ENCODE results near the gene SCFD2.
"Not testable (repeated sequence)": the region's sequence is repeated elsewhere in the genome, so short reads cannot be mapped to it uniquely, and the experiment has no call there.

The SCFD2 gene

GRCh38 chr4:52836120-52836519, 529.7 kb downstream of the SCFD2 start:
- H3K36me3 ChIP-seq (ENCODE audit: control insufficient read depth, insufficient read depth, low read length), result no peaks in the 10 kb centered on the region
- H3K4me1 ChIP-seq (ENCODE audit: control insufficient read depth, insufficient read depth, low read length), result peaks cover 17% of the 10 kb centered on the region
- no peak overlapping the region for H3K4me3 ChIP-seq (ENCODE audit: insufficient read depth, low read depth, low read length)
- H3K27ac ChIP-seq (ENCODE audit: insufficient read depth, low read depth, low read length, poor library complexity, severe bottlenecking), result no peak overlapping the region
- no peaks in the 10 kb centered on the region for H3K27me3 ChIP-seq (ENCODE audit: control insufficient read depth, insufficient read depth, low read length, poor library complexity, severe bottlenecking)
- no peaks in the 10 kb centered on the region for H3K9me3 ChIP-seq (ENCODE audit: control insufficient read depth, low read length)
- WGBS, 2 experiments, result 91 to 98% methylated on average over 2 of the region's 3 CpGs

- 28 to 32% methylated on average over 8 of the region's 8 CpGs for WGBS, 2 experiments
These were observed 531.0 kb downstream of the SCFD2 start for GRCh38 chr4:52834641-52835456.

GRCh38 chr4:52833941-52834525, 531.8 kb downstream of the SCFD2 start:
- Histone ChIP-seq H3K9me3 (ENCODE audit: control insufficient read depth, low read length) (no peaks in the 10 kb centered on the region), H3K27ac (ENCODE audit: insufficient read depth, low read depth, low read length, poor library complexity, severe bottlenecking) (no peak overlapping the region), H3K4me1 (ENCODE audit: control insufficient read depth, insufficient read depth, low read length) (peaks cover under 1% of the 10 kb centered on the region), H3K36me3 (ENCODE audit: control insufficient read depth, insufficient read depth, low read length) (no peaks in the 10 kb centered on the region), H3K27me3 (ENCODE audit: control insufficient read depth, insufficient read depth, low read length, poor library complexity, severe bottlenecking) (no peaks in the 10 kb centered on the region), H3K4me3 (ENCODE audit: insufficient read depth, low read depth, low read length) (no peak overlapping the region)
- 74 to 83% methylated on average over 3 of the region's 3 CpGs for WGBS, 2 experiments

More at GRCh38 chr4:52834641-52835456, 531.0 kb downstream of the SCFD2 start:
- H3K4me3 ChIP-seq (ENCODE audit: insufficient read depth, low read depth, low read length); H3K4me1 ChIP-seq (ENCODE audit: control insufficient read depth, insufficient read depth, low read length); H3K36me3 ChIP-seq (ENCODE audit: control insufficient read depth, insufficient read depth, low read length); H3K27me3 ChIP-seq (ENCODE audit: control insufficient read depth, insufficient read depth, low read length, poor library complexity, severe bottlenecking); H3K9me3 ChIP-seq (ENCODE audit: control insufficient read depth, low read length); H3K27ac ChIP-seq (ENCODE audit: insufficient read depth, low read depth, low read length, poor library complexity, severe bottlenecking): not testable (repeated sequence)

- Histone ChIP-seq H3K4me3 (ENCODE audit: insufficient read depth, low read depth, low read length) (no peak overlapping the region), H3K27me3 (ENCODE audit: control insufficient read depth, insufficient read depth, low read length, poor library complexity, severe bottlenecking) (no peaks in the 10 kb centered on the region), H3K27ac (ENCODE audit: insufficient read depth, low read depth, low read length, poor library complexity, severe bottlenecking) (no peak overlapping the region), H3K36me3 (ENCODE audit: control insufficient read depth, insufficient read depth, low read length) (no peaks in the 10 kb centered on the region), H3K4me1 (ENCODE audit: control insufficient read depth, insufficient read depth, low read length) (peaks cover 5% of the 10 kb centered on the region), H3K9me3 (ENCODE audit: control insufficient read depth, low read length) (no peaks in the 10 kb centered on the region)
- WGBS, 2 experiments, result 76 to 77% methylated on average over 3 of the region's 3 CpGs
These were observed 540.3 kb downstream of the SCFD2 start for GRCh38 chr4:52825460-52826090.

- no peaks in the 10 kb centered on the region for H3K9me3 ChIP-seq (ENCODE audit: control insufficient read depth, low read length)
- no peak overlapping the region for H3K27ac ChIP-seq (ENCODE audit: insufficient read depth, low read depth, low read length, poor library complexity, severe bottlenecking)
- no peaks in the 10 kb centered on the region for H3K36me3 ChIP-seq (ENCODE audit: control insufficient read depth, insufficient read depth, low read length)
- no peak overlapping the region for H3K4me3 ChIP-seq (ENCODE audit: insufficient read depth, low read depth, low read length)
- no peaks in the 10 kb centered on the region for H3K27me3 ChIP-seq (ENCODE audit: control insufficient read depth, insufficient read depth, low read length, poor library complexity, severe bottlenecking)
- WGBS, 2 experiments, result 83 to 85% methylated on average over 12 of the region's 12 CpGs
- peaks cover 5% of the 10 kb centered on the region for H3K4me1 ChIP-seq (ENCODE audit: control insufficient read depth, insufficient read depth, low read length)
These were observed 541.0 kb downstream of the SCFD2 start for GRCh38 chr4:52824603-52825459.

GRCh38 chr4:52824270-52824602, 541.6 kb downstream of the SCFD2 start:
- peaks cover 5% of the 10 kb centered on the region for H3K4me1 ChIP-seq (ENCODE audit: control insufficient read depth, insufficient read depth, low read length)
- H3K27ac ChIP-seq (ENCODE audit: insufficient read depth, low read depth, low read length, poor library complexity, severe bottlenecking), result no peak overlapping the region
- no peak overlapping the region for H3K4me3 ChIP-seq (ENCODE audit: insufficient read depth, low read depth, low read length)
- H3K36me3 ChIP-seq (ENCODE audit: control insufficient read depth, insufficient read depth, low read length), result no peaks in the 10 kb centered on the region
- H3K27me3 ChIP-seq (ENCODE audit: control insufficient read depth, insufficient read depth, low read length, poor library complexity, severe bottlenecking), result no peaks in the 10 kb centered on the region
- 95 to 97% methylated on average over 6 of the region's 6 CpGs for WGBS, 2 experiments
- no peaks in the 10 kb centered on the region for H3K9me3 ChIP-seq (ENCODE audit: control insufficient read depth, low read length)

GRCh38 chr4:52823702-52824092, 542.2 kb downstream of the SCFD2 start:
- Histone ChIP-seq H3K4me3 (ENCODE audit: insufficient read depth, low read depth, low read length) (no peak overlapping the region), H3K4me1 (ENCODE audit: control insufficient read depth, insufficient read depth, low read length) (peaks cover 5% of the 10 kb centered on the region), H3K9me3 (ENCODE audit: control insufficient read depth, low read length) (no peaks in the 10 kb centered on the region), H3K36me3 (ENCODE audit: control insufficient read depth, insufficient read depth, low read length) (no peaks in the 10 kb centered on the region), H3K27ac (ENCODE audit: insufficient read depth, low read depth, low read length, poor library complexity, severe bottlenecking) (no peak overlapping the region), H3K27me3 (ENCODE audit: control insufficient read depth, insufficient read depth, low read length, poor library complexity, severe bottlenecking) (no peaks in the 10 kb centered on the region)
- WGBS, 2 experiments, result 88 to 97% methylated on average over 1 of the region's 1 CpG
